Breast epithelium (tissue), 3 donors: ENCODE data around the gene MVB12B.

ENCODE experiments used
- POLR2A ChIP-seq: fragments of 450-650 bp; IDR thresholded peaks from one replicate; pipeline ENCODE4 v1.6.1; 2016; ENCODE audit warnings: antibody characterized with exemption, mild to moderate bottlenecking, moderate library complexity
- TF ChIP-seq, protein P1 (sequence below), 3 donors: fragments of 450-650 bp; IDR thresholded peaks; one replicate each; pipeline ENCODE4 v1.5.1; 2016 to 2017; ENCODE audit warnings: antibody characterized with exemption in 3 of 3, mild to moderate bottlenecking in 3 of 3, moderate library complexity in 3 of 3

DNA sequence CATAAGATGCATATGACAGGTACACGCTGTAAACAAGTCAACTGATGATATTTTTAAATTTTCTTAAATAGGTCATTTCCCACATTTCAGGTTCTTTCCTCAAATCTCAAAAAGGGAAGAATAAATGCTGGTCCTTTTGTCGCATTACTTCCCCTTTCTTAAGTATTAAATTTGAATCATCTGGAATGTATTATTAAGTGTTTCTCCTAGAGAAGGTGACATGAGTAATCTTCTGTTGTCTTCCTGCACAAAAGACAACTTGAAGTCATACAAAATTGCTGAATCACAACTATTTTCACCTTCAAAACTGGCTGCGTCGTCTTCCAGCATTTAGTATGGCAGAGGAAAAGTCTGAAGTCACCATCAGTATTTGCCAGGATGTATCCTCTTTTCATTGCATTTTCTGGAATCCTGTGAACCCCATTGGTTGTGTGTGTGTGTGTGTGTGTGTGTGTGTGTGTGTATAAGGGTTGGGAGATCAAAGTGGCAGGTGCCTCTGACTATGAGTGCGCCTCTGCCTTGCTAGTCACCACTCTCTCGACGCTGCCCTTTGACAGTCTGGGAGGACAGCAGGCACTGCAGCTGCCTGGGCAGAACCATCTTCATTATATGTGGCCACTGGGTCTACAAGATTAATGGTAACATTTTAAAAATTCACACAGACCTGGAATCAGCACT lies 86.9 kb downstream of the MVB12B start:
- TF ChIP-seq, protein P1, sequence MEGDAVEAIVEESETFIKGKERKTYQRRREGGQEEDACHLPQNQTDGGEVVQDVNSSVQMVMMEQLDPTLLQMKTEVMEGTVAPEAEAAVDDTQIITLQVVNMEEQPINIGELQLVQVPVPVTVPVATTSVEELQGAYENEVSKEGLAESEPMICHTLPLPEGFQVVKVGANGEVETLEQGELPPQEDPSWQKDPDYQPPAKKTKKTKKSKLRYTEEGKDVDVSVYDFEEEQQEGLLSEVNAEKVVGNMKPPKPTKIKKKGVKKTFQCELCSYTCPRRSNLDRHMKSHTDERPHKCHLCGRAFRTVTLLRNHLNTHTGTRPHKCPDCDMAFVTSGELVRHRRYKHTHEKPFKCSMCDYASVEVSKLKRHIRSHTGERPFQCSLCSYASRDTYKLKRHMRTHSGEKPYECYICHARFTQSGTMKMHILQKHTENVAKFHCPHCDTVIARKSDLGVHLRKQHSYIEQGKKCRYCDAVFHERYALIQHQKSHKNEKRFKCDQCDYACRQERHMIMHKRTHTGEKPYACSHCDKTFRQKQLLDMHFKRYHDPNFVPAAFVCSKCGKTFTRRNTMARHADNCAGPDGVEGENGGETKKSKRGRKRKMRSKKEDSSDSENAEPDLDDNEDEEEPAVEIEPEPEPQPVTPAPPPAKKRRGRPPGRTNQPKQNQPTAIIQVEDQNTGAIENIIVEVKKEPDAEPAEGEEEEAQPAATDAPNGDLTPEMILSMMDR (IDR thresholded peaks at IDR 0.05), result no peak
- TF ChIP-seq POLR2A, result no peak
